Fibroblast of pulmonary artery (primary cell): ENCODE data around the gene TBL2.
"Not testable (repeated sequence)": the region's sequence is repeated elsewhere in the genome, so short reads cannot be mapped to it uniquely, and the experiment has no call there.

ENCODE experiments used
- DNase-seq: peaks from one replicate; pipeline ENCODE4 v3.0.0-alpha.2; 2010; ENCODE audit warnings: low read depth
- H3K4me3 ChIP-seq: replicated peaks from 2 replicates; pipeline ENCODE4 v1.5.1; 2011; ENCODE audit warnings: low read depth, mild to moderate bottlenecking, control low read depth, low read length, moderate library complexity
- TF ChIP-seq, protein P1 (sequence below): IDR thresholded peaks from 2 replicates; pipeline ENCODE4 v1.5.1; 2011; ENCODE audit warnings: mild to moderate bottlenecking, control low read depth, low read length, inconsistent platforms; ENCODE audit errors: missing control alignments

TBL2 gene

DNA sequence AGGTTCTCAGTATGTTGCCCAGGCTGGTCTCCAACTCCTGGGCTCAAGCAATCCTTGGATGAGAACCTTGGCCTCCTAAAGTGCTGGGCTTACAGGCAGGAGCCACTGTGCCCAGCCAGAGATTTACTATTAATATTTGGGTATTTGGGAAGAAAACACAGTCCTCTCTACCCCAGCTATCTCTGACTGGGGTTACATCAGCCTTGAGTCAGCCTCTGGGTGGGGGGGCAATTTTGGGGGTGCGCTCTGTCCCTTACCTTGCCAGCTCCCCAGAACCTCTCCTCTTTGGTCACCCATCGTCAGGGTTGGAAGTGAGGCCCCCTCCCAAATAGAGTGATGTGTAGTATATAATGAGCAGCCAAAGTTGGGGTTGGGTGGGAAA, 44.1 kb upstream of the TBL2 start:
- no peak for DNase-seq
- TF ChIP-seq, protein P1, sequence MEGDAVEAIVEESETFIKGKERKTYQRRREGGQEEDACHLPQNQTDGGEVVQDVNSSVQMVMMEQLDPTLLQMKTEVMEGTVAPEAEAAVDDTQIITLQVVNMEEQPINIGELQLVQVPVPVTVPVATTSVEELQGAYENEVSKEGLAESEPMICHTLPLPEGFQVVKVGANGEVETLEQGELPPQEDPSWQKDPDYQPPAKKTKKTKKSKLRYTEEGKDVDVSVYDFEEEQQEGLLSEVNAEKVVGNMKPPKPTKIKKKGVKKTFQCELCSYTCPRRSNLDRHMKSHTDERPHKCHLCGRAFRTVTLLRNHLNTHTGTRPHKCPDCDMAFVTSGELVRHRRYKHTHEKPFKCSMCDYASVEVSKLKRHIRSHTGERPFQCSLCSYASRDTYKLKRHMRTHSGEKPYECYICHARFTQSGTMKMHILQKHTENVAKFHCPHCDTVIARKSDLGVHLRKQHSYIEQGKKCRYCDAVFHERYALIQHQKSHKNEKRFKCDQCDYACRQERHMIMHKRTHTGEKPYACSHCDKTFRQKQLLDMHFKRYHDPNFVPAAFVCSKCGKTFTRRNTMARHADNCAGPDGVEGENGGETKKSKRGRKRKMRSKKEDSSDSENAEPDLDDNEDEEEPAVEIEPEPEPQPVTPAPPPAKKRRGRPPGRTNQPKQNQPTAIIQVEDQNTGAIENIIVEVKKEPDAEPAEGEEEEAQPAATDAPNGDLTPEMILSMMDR: no peak

DNA sequence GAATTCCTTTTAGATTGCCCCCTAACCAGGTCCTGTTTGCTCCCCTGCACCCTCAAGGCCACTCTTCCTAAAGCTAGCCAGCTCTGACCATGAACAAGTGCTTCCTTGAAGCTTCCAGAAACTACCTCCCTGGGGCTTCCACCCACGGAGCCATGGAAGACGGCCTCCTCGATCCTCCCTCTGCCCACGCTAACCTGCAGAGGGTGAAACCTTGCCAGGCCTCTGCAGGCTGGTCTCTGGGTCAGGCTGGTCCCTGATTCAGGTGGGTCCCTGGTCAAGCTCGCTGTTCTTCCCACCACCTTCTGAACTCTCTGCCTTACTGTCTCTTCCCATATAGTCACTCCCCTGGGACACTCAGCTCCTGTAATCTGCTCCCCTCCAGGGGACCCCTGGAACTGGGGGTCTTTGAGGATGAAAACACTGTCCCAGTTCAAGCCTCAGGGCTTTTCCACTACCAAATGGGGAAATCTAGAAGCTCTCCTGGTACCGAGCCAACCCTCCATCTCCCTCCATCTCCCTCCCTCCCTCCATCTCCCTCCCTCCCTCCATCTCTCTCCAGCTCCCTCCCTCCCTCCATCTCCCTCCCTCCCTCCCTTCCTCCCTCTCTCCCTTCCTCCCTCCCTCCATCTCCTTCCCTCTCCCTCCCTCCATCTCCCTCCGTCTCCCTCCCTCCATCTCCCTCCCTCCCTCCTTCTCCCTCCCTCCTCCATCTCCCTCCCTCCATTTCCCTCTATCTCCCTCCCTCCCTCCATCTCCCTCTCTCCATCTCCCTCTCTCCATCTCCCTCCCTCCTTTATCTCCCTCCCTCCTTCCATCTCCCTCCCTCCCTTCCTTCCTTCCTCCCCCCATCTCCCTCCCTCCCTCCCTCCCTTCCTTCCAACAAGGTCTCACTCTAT, 43.0 kb upstream of the TBL2 start:
- TF ChIP-seq, protein P1: no peak
- no peak overlapping the region for H3K4me3 ChIP-seq
- DNase-seq: no peak

More for the DNA sequence above, 44.1 kb upstream of the TBL2 start:
- H3K4me3 ChIP-seq: no peak overlapping the region

DNA sequence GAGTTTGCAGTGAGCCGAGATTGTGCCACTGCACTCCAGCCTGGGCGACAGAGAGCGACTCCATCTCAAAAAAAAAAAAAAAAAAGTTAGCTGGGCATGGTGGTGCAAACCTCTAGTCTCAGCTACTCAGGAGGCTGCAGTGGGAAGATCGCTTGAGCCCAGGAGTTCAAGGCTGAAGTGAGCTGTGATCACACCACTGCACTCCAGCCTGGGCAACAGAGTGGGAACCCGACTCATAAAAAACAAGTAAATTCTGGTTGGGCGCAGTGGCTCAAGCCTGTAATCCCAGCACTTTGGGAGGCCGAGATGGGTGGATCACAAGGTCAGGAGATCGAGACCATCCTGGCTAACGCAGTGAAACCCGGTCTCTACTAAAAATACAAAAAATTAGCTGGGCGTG, 41.0 kb upstream of the TBL2 start:
- DNase-seq, H3K4me3 ChIP-seq: not testable (repeated sequence)

DNA sequence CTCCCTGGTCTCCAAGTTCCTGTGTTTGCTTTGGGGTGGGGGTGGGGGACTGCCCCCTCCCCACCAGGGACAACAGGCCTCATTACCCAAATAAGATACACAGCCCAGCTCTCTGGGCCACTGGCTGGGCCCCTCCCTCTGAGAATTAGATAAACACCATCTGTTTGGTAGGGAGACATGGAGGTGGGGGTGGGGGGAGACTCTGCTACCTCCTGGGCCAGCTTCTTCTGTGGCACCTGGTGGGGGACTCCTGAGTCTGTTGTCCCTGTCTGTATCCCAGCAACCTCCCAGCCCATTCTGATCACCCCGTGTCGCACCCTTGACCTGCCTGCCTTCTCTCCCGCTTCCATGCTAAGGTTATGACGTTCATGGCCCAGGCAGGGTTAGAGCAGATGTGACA, 40.2 kb upstream of the TBL2 start:
- TF ChIP-seq, protein P1: no peak
- no peak for DNase-seq
- H3K4me3 ChIP-seq: no peak overlapping the region

DNA sequence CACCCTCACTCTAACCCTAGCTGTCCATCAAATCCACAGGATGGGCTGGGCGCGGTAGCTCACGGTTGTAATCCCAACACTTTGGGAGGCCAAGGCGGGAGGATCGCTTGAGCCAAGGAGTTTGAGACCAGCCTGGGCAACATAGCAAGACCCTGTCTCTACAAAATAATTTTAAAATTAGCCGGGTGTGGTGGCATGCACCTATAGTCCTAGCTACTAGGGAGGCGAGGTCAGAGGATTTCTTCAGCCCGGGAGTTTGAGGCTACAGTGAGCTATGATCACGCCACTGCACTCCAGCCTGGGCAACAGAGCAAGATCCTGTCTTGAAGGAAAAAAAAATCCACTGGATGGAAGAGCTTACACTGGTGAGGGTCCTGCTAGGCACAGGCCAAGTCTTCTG, 39.1 kb upstream of the TBL2 start:
- not testable (repeated sequence) for DNase-seq

DNA sequence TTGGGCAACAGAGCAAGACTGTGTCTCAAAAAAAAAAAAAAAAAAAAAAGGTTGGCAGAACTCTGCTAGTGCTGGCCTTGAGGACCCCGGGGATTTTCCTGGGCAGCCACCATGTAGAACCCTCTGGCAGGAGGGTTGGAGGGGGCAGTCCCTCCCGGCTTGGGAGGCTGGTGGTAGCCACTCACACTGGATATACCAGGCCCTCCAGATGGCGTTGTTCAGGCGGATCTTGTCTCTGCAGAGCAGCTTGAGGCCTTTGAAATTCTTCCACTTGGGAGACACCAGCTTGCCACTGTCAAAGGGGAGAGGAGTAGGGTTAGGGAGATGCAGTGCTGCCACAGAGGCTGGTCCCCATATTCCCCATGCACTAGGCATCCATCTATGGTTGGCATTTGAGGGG, 37.5 kb upstream of the TBL2 start:
- TF ChIP-seq, protein P1: peak; percentile 15
- peak; percentile 24 for DNase-seq

More for the DNA sequence above, 39.1 kb upstream of the TBL2 start:
- H3K4me3 ChIP-seq: not testable (repeated sequence)

DNA sequence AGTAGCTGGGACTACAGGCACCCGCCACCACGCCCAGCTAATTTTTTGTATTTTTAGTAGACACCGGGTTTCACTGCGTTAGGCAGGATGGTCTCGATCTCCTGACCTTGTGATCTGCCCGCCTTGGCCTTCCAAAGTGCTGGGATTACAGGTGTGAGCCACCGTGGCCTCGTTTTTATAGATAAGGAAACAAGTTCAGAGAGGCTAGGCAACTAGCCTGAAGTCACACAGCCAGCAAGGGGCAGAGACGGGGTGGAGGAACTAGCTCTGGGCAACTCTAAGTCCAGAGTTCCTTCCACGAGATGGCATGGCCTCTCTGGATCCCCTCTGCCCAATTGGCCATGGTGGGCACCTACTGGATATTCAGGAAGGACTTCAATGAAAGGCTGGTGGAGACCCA, 36.6 kb upstream of the TBL2 start:
- DNase-seq, H3K4me3 ChIP-seq: not testable (repeated sequence)

More for the DNA sequence above, 37.5 kb upstream of the TBL2 start:
- no peak overlapping the region for H3K4me3 ChIP-seq

DNA sequence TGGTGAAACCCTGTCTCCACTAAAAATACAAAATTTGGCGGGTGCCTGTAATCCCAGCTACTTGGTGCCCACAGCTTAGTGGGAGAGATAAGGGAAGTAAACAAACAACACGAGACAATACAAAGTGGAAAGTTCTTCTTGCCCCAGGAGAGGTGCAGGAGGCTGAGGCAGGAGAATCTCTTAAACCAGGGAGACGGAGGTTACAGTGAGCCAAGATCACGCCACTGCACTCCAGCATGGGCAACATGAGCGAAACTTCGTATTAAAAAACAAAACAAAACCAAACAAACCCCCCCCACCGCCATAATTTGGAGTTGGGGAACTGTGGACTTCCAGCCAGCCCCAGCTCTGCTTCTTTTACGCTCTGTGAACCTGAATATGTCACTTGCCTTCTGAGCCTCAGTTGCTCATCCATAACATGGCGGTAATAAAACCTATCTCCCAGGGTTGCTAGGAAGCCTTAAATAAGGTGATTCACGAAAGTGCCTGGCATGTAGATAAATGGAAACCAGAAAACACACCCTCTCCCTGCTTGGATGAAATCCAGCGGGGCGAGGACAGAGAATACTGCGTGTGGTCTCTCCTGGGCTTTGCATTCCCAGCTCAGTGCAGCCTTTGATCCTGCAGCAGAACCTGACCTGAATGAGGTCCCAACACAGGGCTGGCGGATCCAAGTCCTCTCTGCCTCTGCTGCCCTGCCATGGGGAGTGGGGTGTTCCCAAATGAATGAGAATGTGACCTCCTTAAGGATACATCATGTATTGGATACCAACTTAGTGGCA, 35.8 kb upstream of the TBL2 start:
- no peak overlapping the region for H3K4me3 ChIP-seq
- no peak for DNase-seq
- TF ChIP-seq, protein P1: no peak
